CD14-positive monocyte (primary cell): ENCODE measurements around the gene MRPL4. TPM values are rescaled to one million over a fixed set of nuclear protein-coding genes. Genes with fewer than 3 reads are reported as not detected.

Experiments
- DNase-seq, 3 donors: peaks; one replicate each; pipeline ENCODE4 v3.0.0-alpha.2; 2011 to 2022
- H2AFZ ChIP-seq: 2 replicates; pipeline ENCODE4 v1.6.0; 2012; ENCODE audit warnings: mild to moderate bottlenecking, low read depth, low read length, inconsistent platforms; ENCODE audit not compliant: insufficient read depth, poor library complexity, severe bottlenecking
- H3K27ac ChIP-seq, 2 donors: 1 replicate in 1 of 2; 2 replicates in 1 of 2; pipeline ENCODE4 v1.5.1; 2012 to 2013; ENCODE audit warnings: low read length in 2 of 2, control low read depth in 1 of 2, inconsistent platforms in 1 of 2, low read depth in 1 of 2, mild to moderate bottlenecking in 1 of 2
- H3K27me3 ChIP-seq, 2 donors: one replicate each; pipeline versions ENCODE4 v1.6.0 to v1.6.1; 2011 to 2013; ENCODE audit warnings: low read length in 2 of 2; ENCODE audit not compliant: control insufficient read depth in 2 of 2, insufficient read depth in 2 of 2
- H3K36me3 ChIP-seq, 2 donors: replicated peaks in 1 of 2; 1 replicate in 1 of 2; 2 replicates in 1 of 2; pipeline versions ENCODE4 v1.5.1 to v1.6.1; 2012 to 2013; ENCODE audit warnings: low read length in 2 of 2, control low read depth in 1 of 2, inconsistent platforms in 1 of 2, mild to moderate bottlenecking in 1 of 2; ENCODE audit not compliant: insufficient read depth in 2 of 2, control insufficient read depth in 1 of 2
- H3K4me1 ChIP-seq, 2 donors: 1 replicate in 1 of 2; 2 replicates in 1 of 2; pipeline versions ENCODE4 v1.5.1 to v1.6.1; 2012 to 2013; ENCODE audit warnings: low read length in 2 of 2, control low read depth in 1 of 2, inconsistent platforms in 1 of 2, mild to moderate bottlenecking in 1 of 2, moderate library complexity in 1 of 2; ENCODE audit not compliant: insufficient read depth in 2 of 2, control insufficient read depth in 1 of 2
- H3K4me2 ChIP-seq: replicated peaks from 2 replicates; pipeline ENCODE3; 2012; ENCODE audit warnings: low read length, moderate library complexity, mild to moderate bottlenecking; ENCODE audit not compliant: poor library complexity, severe bottlenecking; ENCODE audit errors: extremely low read depth
- H3K4me3 ChIP-seq, 3 experiments: fragments of 200-600 bp in 1 of 3; sonication (generic) in 1 of 3; replicated peaks in 1 of 3; 1 replicate in 2 of 3; 2 replicates in 1 of 3; pipeline ENCODE4 v1.5.1; 2011 to 2013; ENCODE audit warnings: low read length in 3 of 3, mild to moderate bottlenecking in 3 of 3, control low read depth in 2 of 3, low read depth in 2 of 3, inconsistent platforms in 1 of 3, moderate library complexity in 1 of 3
- H3K79me2 ChIP-seq: 2 replicates; pipeline ENCODE4 v1.6.0; 2012; ENCODE audit warnings: mild to moderate bottlenecking, control low read depth, inconsistent platforms, low read length, moderate library complexity; ENCODE audit not compliant: insufficient read depth
- H3K9ac ChIP-seq: 2 replicates; pipeline ENCODE4 v1.6.0; 2017; ENCODE audit warnings: low read length, mild to moderate bottlenecking; ENCODE audit not compliant: insufficient read depth, poor library complexity, severe bottlenecking
- H3K9me3 ChIP-seq, 2 donors: replicated peaks in 1 of 2; 1 replicate in 1 of 2; 2 replicates in 1 of 2; pipeline versions ENCODE4 v1.5.1 to v1.6.1; 2012 to 2013; ENCODE audit warnings: low read length in 2 of 2, control low read depth in 1 of 2; ENCODE audit not compliant: control insufficient read depth in 1 of 2, insufficient read depth in 1 of 2
- H4K20me1 ChIP-seq: 2 replicates; pipeline ENCODE4 v1.6.0; 2012; ENCODE audit warnings: mild to moderate bottlenecking, low read length, control low read depth, moderate library complexity; ENCODE audit not compliant: insufficient read depth
- H3K27ac Mint-ChIP-seq, 7 donors: one replicate each; pipeline ENCODE4 v1.8.0; 2020; ENCODE audit warnings: mild to moderate bottlenecking in 7 of 7, mixed read lengths in 7 of 7, moderate library complexity in 6 of 7, inconsistent platforms in 2 of 7
- H3K27me3 Mint-ChIP-seq, 3 donors: one replicate each; pipeline ENCODE4 v1.8.0; 2021 to 2022; ENCODE audit warnings: low read depth in 3 of 3, mild to moderate bottlenecking in 3 of 3, mixed read lengths in 3 of 3, moderate library complexity in 3 of 3, inconsistent platforms in 1 of 3
- H3K36me3 Mint-ChIP-seq, 2 donors: one replicate each; pipeline ENCODE4 v1.8.0; 2020; ENCODE audit warnings: mixed read lengths in 2 of 2, inconsistent platforms in 1 of 2, mild to moderate bottlenecking in 1 of 2
- H3K4me1 Mint-ChIP-seq: one replicate; pipeline ENCODE4 v1.8.0; 2020; ENCODE audit warnings: mild to moderate bottlenecking, mixed read lengths
- H3K4me3 Mint-ChIP-seq, 2 donors: one replicate each; pipeline ENCODE4 v1.8.0; 2020; ENCODE audit warnings: mild to moderate bottlenecking in 2 of 2, mixed read lengths in 2 of 2, moderate library complexity in 1 of 2
- H3K9me3 Mint-ChIP-seq, 7 donors: one replicate each; pipeline ENCODE4 v1.8.0; 2020 to 2022; ENCODE audit warnings: mixed read lengths in 7 of 7, mild to moderate bottlenecking in 6 of 7, moderate library complexity in 6 of 7, inconsistent platforms in 2 of 7
- WGBS: methylation state at CpG from one replicate; pipeline ENCODE4 v1.1.5; 2013; ENCODE audit warnings: missing lambda C conversion rate; ENCODE audit not compliant: insufficient coverage; 5-methylcytosine and 5-hydroxymethylcytosine counted together
- intact Hi-C, 2 donors: fragments of 100-400 bp; cut with micrococcal nuclease; formaldehyde crosslinking; loops; one replicate each; pipeline versions ENCODE4 v1.15.0 to v1.15.1; 2023
- polyA plus RNA-seq, 3 donors: library from polyadenylated mRNA; depleted of rRNA in 1 of 3; unstranded in 2 of 3; stranded (reverse) in 1 of 3; fragments of 300-500 nt in 2 of 3; fragments of >200 nt in 1 of 3; fragmentation: Illumina TruSeq in 2 of 3; gene quantifications; 1 replicate in 2 of 3; 2 replicates in 1 of 3; pipeline ENCODE4 v1.2.3, GENCODE V29; 2012 to 2021
- TF ChIP-seq, protein P1 (sequence below): fragments of 200-600 bp; IDR thresholded peaks from one replicate; pipeline ENCODE4 v1.8.0; 2022; ENCODE audit warnings: antibody characterized with exemption, mild to moderate bottlenecking

Gene MRPL4
- polyA plus RNA-seq, 3 donors: 20.4 to 40.2 (median 22.7) TPM

GRCh38 chr19:10214784-10215183 lies 37.2 kb upstream of the MRPL4 start:
- H3K9me3 Mint-ChIP-seq: no peaks in the 10 kb centered on the region
- intact Hi-C loops: no loop called here
- Histone ChIP-seq H3K79me2 (no peaks in the 10 kb centered on the region), H2AFZ (no peak overlapping the region), H3K9ac (no peak overlapping the region), H3K27me3 (no peaks in the 10 kb centered on the region), H3K4me3 (no peak overlapping the region), H3K9me3 (no peaks in the 10 kb centered on the region), H3K27ac (no peak overlapping the region), H3K36me3 (no peaks in the 10 kb centered on the region), H4K20me1 (no peaks in the 10 kb centered on the region), H3K4me1 (peaks cover 22 to 25% of the 10 kb centered on the region in 2 donors), H3K4me2 (no peak overlapping the region)
- H3K27ac Mint-ChIP-seq: no peak overlapping the region
- H3K4me3 Mint-ChIP-seq: no peak overlapping the region
- H3K27me3 Mint-ChIP-seq: peaks cover 0 to 5% (median 1%) of the 10 kb centered on the region in 3 donors
- DNase-seq: no peak
- no peaks in the 10 kb centered on the region for H3K36me3 Mint-ChIP-seq
- WGBS: 100% methylated on average over 1 of the region's 5 CpGs
- H3K4me1 Mint-ChIP-seq: peaks cover 20% of the 10 kb centered on the region
- TF ChIP-seq, protein P1, sequence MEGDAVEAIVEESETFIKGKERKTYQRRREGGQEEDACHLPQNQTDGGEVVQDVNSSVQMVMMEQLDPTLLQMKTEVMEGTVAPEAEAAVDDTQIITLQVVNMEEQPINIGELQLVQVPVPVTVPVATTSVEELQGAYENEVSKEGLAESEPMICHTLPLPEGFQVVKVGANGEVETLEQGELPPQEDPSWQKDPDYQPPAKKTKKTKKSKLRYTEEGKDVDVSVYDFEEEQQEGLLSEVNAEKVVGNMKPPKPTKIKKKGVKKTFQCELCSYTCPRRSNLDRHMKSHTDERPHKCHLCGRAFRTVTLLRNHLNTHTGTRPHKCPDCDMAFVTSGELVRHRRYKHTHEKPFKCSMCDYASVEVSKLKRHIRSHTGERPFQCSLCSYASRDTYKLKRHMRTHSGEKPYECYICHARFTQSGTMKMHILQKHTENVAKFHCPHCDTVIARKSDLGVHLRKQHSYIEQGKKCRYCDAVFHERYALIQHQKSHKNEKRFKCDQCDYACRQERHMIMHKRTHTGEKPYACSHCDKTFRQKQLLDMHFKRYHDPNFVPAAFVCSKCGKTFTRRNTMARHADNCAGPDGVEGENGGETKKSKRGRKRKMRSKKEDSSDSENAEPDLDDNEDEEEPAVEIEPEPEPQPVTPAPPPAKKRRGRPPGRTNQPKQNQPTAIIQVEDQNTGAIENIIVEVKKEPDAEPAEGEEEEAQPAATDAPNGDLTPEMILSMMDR: no peak

GRCh38 chr19:10217085-10217484 lies 34.9 kb upstream of the MRPL4 start:
- H3K9ac ChIP-seq: no peak overlapping the region
- H3K36me3 Mint-ChIP-seq: no peaks in the 10 kb centered on the region
- TF ChIP-seq, protein P1: no peak
- no peaks in the 10 kb centered on the region for H3K79me2 ChIP-seq
- no peaks in the 10 kb centered on the region for H3K27me3 ChIP-seq
- H4K20me1 ChIP-seq: no peaks in the 10 kb centered on the region
- no peak overlapping the region for H2AFZ ChIP-seq
- no peak overlapping the region for H3K27ac ChIP-seq
- H3K27ac Mint-ChIP-seq: no peak overlapping the region
- peaks cover under 1 to 14% of the 10 kb centered on the region in 2 donors for H3K4me1 ChIP-seq
- H3K4me1 Mint-ChIP-seq: peaks cover 9% of the 10 kb centered on the region
- H3K9me3 ChIP-seq: no peaks in the 10 kb centered on the region
- H3K4me2 ChIP-seq: no peak overlapping the region
- peaks cover 3 to 7% (median 3%) of the 10 kb centered on the region in 3 donors for H3K27me3 Mint-ChIP-seq
- no peaks in the 10 kb centered on the region for H3K9me3 Mint-ChIP-seq
- no peak overlapping the region for H3K4me3 Mint-ChIP-seq
- 96% methylated on average over 3 of the region's 9 CpGs for WGBS
- intact Hi-C loops: no loop called here
- H3K4me3 ChIP-seq: no peak overlapping the region
- no peaks in the 10 kb centered on the region for H3K36me3 ChIP-seq
- DNase-seq: no peak
